DMS79 (cell line): ENCODE results near the gene OR51B2.
"Not testable (repeated sequence)": the region's sequence is repeated elsewhere in the genome, so short reads cannot be mapped to it uniquely, and the experiment has no call there.

Experiments used
- DNase-seq: peaks from one replicate; lab custom pipeline; 2025; lab: John Stamatoyannopoulos, UW

OR51B2 gene

DNA sequence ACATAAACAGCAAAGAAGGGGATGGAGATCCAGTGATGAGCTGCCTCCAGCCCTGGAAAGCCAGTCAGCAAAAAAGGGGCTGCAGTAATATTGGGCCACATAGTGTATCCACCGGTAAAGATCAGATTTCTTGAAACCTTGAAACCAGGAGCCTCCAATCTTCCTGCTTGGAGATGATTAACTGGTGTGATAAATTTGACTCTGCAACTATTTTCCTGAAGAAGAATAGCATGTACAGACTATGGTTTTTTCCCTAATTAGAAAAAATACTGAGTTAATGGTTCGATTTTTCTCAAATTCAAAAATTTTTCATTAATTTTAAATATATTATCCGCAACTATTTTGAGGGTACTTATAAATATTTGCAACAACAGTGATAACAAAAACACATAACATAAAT is at the start of gene OR51B2:
TSS of gene OR51B2 (minus strand) at position 101 of the 400 bp plus-strand sequence. CDS start at position 101, 0 bp downstream.
- no peak for DNase-seq

DNA sequence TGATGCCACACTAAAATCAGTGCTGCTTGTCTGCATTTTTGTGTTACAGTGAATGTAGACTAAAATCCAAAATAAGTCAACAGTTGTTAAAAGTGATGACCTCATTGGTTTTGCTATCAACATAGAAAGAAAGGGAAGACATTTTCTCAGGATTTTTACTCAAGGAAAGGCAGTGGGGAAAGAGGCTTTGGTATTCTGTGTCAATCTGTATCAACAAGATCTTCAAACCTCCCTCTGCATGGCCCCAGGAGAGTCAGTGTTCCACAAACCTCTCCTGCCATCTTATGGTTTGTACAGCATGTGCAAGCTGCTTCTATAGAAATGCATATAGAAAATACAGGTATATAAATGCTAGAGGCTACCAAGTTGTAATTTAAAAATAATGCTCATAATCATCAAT is 45.7 kb upstream of the OR51B2 start:
- DNase-seq: no peak

- no peak for DNase-seq
These were observed 44.5 kb upstream of the OR51B2 start for GRCh38 chr11:5368502-5369043.

GRCh38 chr11:5367448-5368074 is 43.5 kb upstream of the OR51B2 start:
- no peak for DNase-seq

DNA sequence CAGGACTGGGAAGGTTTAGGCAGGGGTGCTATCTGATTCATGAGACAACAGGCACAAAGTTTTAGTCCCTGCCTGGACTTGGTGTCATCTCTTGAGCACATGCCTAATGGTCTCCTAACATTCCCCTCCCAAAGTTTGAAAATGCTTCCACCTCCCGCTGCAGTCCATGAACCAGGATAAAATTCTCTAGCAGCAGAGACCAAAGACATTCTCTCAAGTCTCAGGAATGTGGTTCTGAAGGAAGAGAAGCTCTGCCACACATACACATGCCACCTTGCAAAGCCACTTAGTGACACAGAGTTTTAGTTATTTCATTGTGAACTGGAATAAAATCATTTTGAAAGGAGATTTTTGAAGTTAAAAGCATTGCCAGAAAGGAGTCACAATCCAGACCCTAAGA is 42.8 kb upstream of the OR51B2 start:
- no peak for DNase-seq

- not testable (repeated sequence) for DNase-seq
These were observed 42.3 kb upstream of the OR51B2 start for GRCh38 chr11:5366365-5366764.

GRCh38 chr11:5364214-5364613 is 40.1 kb upstream of the OR51B2 start:
- no peak for DNase-seq

DNA sequence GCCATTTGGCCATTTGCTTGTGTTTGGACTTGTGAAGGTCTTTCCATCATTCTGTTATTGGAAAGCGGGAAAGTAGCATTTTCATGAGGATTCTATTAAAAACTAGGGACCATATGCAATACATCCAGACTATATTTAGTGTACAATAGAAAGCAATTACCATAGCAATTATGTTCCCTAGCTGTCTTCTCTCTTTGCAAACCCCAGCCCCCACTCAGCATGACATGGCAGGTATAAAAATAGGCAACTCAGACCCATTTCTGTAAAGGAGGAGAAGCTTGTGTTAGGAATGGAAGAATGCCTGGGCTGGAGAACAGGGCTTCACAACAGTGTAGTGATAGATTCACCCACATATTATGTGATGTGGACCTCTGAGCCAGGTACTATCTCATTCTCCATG is 39.6 kb upstream of the OR51B2 start:
- no peak for DNase-seq

DNA sequence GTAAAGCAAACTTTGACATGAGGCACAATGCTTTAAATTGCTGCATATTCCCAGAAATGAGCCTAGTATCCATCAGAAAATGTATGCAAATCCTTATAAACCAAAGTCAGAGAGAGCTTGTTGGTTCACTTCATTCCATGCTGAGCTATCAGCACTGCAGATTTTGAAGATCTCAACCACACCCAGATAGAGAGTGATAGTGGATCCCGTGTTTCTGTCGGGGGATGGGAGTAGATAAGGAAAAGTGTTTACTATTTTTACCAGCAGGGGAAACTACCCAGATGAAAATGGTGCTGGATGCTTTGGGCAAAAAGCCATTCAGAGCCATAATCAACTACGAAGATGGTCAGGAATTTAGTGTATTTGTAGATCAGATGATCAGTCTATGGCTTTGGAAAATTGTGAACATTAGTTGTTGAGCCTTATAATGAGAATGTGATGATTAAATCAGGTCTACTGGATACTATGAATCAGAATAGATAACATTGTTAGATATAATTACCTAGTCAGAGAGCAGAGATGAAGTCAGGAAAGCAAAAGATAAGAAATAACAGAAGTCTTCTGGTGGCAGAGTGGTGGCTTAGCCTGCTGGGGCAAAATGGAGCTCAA is 38.0 kb upstream of the OR51B2 start:
- DNase-seq: no peak

DNA sequence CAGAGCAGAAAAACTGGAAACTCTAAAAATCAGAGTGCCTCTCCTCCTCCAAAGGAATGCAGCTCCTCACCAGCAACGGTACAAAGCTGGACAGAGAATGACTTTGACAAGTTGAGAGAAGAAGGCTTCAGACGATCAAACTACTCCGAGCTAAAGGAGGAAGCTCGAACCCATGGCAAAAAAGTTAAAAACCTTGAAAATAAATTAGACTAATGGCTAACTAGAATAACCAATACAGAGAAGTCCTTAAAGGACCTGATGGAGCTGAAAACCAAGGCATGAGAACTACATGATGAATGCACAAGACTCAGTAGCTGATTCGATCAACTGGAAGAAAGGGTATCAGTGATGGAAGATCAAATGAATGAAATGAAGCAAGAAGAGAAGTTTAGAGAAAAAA is 31.9 kb upstream of the OR51B2 start:
- DNase-seq: not testable (repeated sequence)

DNA sequence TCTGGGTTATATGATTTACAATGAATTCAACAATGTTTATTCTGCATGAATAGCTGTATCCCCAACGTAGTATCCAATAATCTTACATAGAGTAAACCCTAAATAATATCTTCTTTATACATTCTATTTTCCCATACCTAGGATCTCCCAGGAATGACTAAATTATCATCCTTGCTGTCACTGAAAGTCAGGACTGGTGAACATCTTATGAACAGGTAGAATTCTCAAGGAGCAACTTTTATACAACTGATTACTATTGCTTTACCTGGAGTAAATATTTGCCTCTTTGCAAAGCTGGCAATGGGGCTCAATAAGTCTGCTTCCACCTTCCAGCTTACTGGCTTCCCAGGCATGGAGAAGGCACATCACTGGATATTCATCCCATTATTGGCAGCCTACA is 27.1 kb upstream of the OR51B2 start, which contains the start of gene OR51B6:
TSS of gene OR51B6 (plus strand) at position 301 of the 400 bp plus-strand sequence. CDS start at position 301, 0 bp downstream.
- DNase-seq: no peak

DNA sequence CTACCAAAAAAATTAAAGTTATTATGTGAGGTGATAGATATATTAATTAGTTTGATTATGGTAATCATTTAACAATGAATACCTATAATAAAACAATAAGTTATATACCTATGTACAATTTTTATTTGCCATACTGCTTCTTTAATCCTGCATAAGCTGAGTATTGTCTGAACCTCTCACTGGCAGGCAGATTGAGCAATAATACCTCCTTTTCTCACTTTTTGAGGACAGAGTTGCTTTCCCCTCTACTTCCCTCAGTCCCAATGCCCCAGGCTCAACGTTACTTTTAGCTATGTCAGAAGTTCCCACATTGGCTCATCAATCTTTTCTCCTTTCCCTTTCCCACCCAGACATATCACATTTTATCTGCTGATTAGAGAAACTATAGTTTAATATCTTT is 25.5 kb upstream of the OR51B2 start:
- no peak for DNase-seq

GRCh38 chr11:5348551-5349194 is 24.6 kb upstream of the OR51B2 start:
- no peak for DNase-seq

- no peak for DNase-seq
These were observed 21.7 kb upstream of the OR51B2 start for GRCh38 chr11:5345831-5346230.

GRCh38 chr11:5343474-5344335 is 19.6 kb upstream of the OR51B2 start, which contains the start of gene OR51B5:
OR51B5 (minus strand) TSS chr11:5343524; CDS start chr11:5343524, 0 bp downstream.
- DNase-seq: no peak

- DNase-seq: no peak
These were observed 15.8 kb upstream of the OR51B2 start for GRCh38 chr11:5339771-5340322.

DNA sequence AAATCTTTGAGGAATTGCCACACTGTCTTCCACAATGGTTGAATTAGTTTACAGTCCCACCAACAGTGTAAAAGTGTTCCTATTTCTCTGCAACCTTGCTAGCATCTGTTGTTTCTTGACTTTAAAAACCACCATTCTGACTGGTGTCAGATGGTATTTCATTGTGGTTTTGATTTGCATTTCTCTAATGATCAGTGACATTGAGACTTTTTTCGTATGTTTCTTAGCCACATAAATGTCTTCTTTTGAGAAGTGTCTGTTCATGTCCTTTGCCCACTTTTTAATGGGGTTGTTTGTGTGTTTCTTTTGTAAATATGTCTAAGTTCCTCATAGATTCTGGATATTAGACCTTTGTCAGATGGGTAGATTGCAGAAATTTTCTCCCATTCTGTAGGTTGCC is 13.2 kb upstream of the OR51B2 start:
- not testable (repeated sequence) for DNase-seq

DNA sequence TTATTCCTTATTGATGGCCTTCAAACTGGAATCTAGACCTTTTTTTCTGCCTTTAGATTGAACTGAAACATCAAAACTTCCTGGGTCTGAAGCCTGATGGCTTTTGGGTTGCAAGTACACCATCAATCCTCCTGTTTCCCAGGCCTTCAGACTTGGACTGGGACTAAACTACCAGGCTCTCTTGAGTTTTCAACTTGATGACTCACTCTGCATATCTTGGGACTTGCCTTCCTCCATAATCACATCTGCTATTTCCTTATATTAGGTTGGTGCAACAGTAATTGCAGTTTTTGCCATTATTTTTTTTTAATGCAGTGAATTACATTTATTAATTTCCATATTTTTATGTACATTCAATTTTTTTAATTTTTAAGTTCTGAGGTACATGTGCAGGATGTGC is 12.2 kb upstream of the OR51B2 start:
- no peak for DNase-seq

DNA sequence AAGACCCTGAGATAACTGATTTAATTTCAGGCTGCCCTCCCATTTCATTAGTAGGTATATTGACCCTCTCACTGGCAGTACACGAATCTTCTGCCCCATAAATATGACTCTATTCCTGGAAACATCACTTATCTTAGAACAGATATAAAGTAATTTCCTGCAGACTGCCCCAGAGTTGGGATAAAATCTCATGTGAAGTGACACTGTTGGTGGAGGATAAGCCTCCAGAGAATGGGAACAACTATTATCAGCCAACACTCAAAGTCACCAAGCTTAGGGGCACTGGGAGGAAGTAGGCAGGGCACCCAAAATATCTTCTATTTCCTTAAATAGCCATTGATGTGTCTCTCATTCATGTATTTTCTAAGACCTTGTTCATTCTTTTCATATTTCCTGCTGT is 11.1 kb upstream of the OR51B2 start:
- no peak for DNase-seq

- no peak for DNase-seq
These were observed 6.8 kb downstream of the OR51B2 start for GRCh38 chr11:5317292-5317691.

- DNase-seq: not testable (repeated sequence)
These were observed 10.6 kb downstream of the OR51B2 start for GRCh38 chr11:5313326-5314023.
